Esophagus squamous epithelium (tissue), 5 donors: ENCODE results near the gene SNORC. TPM values are rescaled to one million over a fixed set of nuclear protein-coding genes. Genes with fewer than 3 reads are reported as not detected.

Experiments used
- DNase-seq: peaks from one replicate; lab custom pipeline; 2025; lab: John Stamatoyannopoulos, UW
- H3K27ac ChIP-seq, 4 donors: fragments of 200-600 bp; sonication (generic); one replicate each; pipeline ENCODE4 v1.5.1; 2016 to 2019; ENCODE audit warnings: mild to moderate bottlenecking in 1 of 4
- H3K27me3 ChIP-seq, 4 donors: fragments of 200-600 bp; sonication (generic); 1 replicate in 3 of 4; 2 replicates in 1 of 4; pipeline versions ENCODE4 v1.5.1 to v1.6.0; 2017 to 2021; ENCODE audit warnings: antibody characterized with exemption in 1 of 4
- H3K36me3 ChIP-seq, 3 donors: fragments of 200-600 bp; sonication (generic); one replicate each; pipeline ENCODE4 v1.5.1; 2016 to 2019
- H3K4me1 ChIP-seq, 3 donors: fragments of 200-600 bp; sonication (generic); one replicate each; pipeline ENCODE4 v1.5.1; 2017 to 2019
- H3K4me3 ChIP-seq, 4 donors: fragments of 200-600 bp; sonication (generic); 1 replicate in 3 of 4; 2 replicates in 1 of 4; pipeline ENCODE4 v1.5.1; 2016 to 2019; ENCODE audit warnings: mild to moderate bottlenecking in 2 of 4, moderate library complexity in 1 of 4
- H3K9me3 ChIP-seq, 3 donors: fragments of 200-600 bp; sonication (generic); one replicate each; pipeline ENCODE4 v1.5.1; 2016 to 2019
- CTCF ChIP-seq, 6 experiments: fragments of 450-650 bp in 4 of 6; fragments of 200-600 bp in 2 of 6; sonication (generic) in 2 of 6; IDR thresholded peaks; one replicate each; pipeline ENCODE4 v1.5.1; 2016 to 2019; ENCODE audit warnings: antibody characterized with exemption in 6 of 6, mild to moderate bottlenecking in 4 of 6, moderate library complexity in 4 of 6
- POLR2A ChIP-seq, 4 donors: fragments of 450-650 bp; IDR thresholded peaks; one replicate each; pipeline ENCODE4 v1.6.1; 2017; ENCODE audit warnings: antibody characterized with exemption in 4 of 4, mild to moderate bottlenecking in 4 of 4, moderate library complexity in 3 of 4
- WGBS, 2 donors: methylation state at CpG; one replicate each; pipeline ENCODE4 v1.1.5; 2018; 5-methylcytosine and 5-hydroxymethylcytosine counted together
- intact Hi-C: fragments of 100-400 bp; cut with DNase I; formaldehyde crosslinking; loops from one replicate; pipeline ENCODE4 v1.15.0; 2022
- total RNA-seq, 4 donors: library from RNA; depleted of rRNA; stranded (reverse); fragments of >200 nt; gene quantifications; one replicate each; pipeline ENCODE4 v1.1.0, GENCODE V29; 2016
- donor health status: DM: yes; HTN: yes; CAD: no.

Gene SNORC
- total RNA-seq, 4 donors from 2014 or later = 0.26 to 0.83 (median 0.66) TPM

GRCh38 chr2:232888099-232888836 lies 18.2 kb downstream of the SNORC start:
- peaks cover 4 to 40% (median 6%) of the 10 kb centered on the region in 3 donors for H3K4me1 ChIP-seq
- no peak overlapping the region for H3K4me3 ChIP-seq
- H3K27ac ChIP-seq = no peak overlapping the region
- WGBS, 2 donors = 87 to 95% methylated on average over 21 of the region's 21 CpGs
- no peaks in the 10 kb centered on the region for H3K36me3 ChIP-seq
- no peak for TF ChIP-seq POLR2A (IDR thresholded peaks at IDR 0.05)
- no peak for TF ChIP-seq CTCF (IDR thresholded peaks at IDR 0.05)
- peaks cover 0 to 32% (median 0%) of the 10 kb centered on the region in 4 donors for H3K27me3 ChIP-seq
- no peak for DNase-seq
- intact Hi-C loops = no loop called here
- H3K9me3 ChIP-seq = no peaks in the 10 kb centered on the region

- no peak for DNase-seq
- Histone ChIP-seq H3K4me1 (peaks cover 4 to 40% (median 6%) of the 10 kb centered on the region in 3 donors), H3K36me3 (no peaks in the 10 kb centered on the region), H3K27ac (no peak overlapping the region), H3K9me3 (no peaks in the 10 kb centered on the region), H3K27me3 (peaks cover 0 to 37% (median 0%) of the 10 kb centered on the region in 4 donors), H3K4me3 (no peak overlapping the region)
- no peak for TF ChIP-seq POLR2A (IDR thresholded peaks at IDR 0.05)
- intact Hi-C loops = no loop called here
- 84 to 87% methylated on average over 13 to 14 of the region's 14 CpGs for WGBS, 2 donors
These were observed 18.9 kb downstream of the SNORC start for GRCh38 chr2:232888839-232889529.

- WGBS, 2 donors = 90 to 94% methylated on average over 3 of the region's 5 CpGs
- H3K27me3 ChIP-seq = peaks cover 0 to 32% (median 0%) of the 10 kb centered on the region in 4 donors
These were observed 19.9 kb downstream of the SNORC start for GRCh38 chr2:232889876-232890401.

GRCh38 chr2:232890536-232890895 lies 20.5 kb downstream of the SNORC start:
- 87% methylated on average over 11 of the region's 11 CpGs for WGBS, 2 donors
- Histone ChIP-seq H3K4me3 (no peak overlapping the region), H3K27ac (no peak overlapping the region), H3K36me3 (no peaks in the 10 kb centered on the region), H3K27me3 (peaks cover 0 to 27% (median 0%) of the 10 kb centered on the region in 4 donors), H3K4me1 (peaks cover 3 to 31% (median 5%) of the 10 kb centered on the region in 3 donors), H3K9me3 (no peaks in the 10 kb centered on the region)
- intact Hi-C loops = no loop called here
- DNase-seq = no peak
- TF ChIP-seq CTCF (IDR thresholded peaks at IDR 0.05) = no peak
- TF ChIP-seq POLR2A (IDR thresholded peaks at IDR 0.05) = no peak

More at GRCh38 chr2:232889876-232890401, 19.9 kb downstream of the SNORC start:
- DNase-seq = no peak
- peaks cover 4 to 37% (median 6%) of the 10 kb centered on the region in 3 donors for H3K4me1 ChIP-seq
- intact Hi-C loops = no loop called here
- no peaks in the 10 kb centered on the region for H3K9me3 ChIP-seq
- H3K4me3 ChIP-seq = no peak overlapping the region
- no peaks in the 10 kb centered on the region for H3K36me3 ChIP-seq
- TF ChIP-seq POLR2A (IDR thresholded peaks at IDR 0.05) = no peak
- TF ChIP-seq CTCF (IDR thresholded peaks at IDR 0.05) = no peak
- no peak overlapping the region for H3K27ac ChIP-seq

GRCh38 chr2:232890896-232891601 lies 21.0 kb downstream of the SNORC start:
- H3K4me3 ChIP-seq = peak overlapping the region in 2 of 4 donors; percentile 13 to 36
- H3K9me3 ChIP-seq = no peaks in the 10 kb centered on the region
- TF ChIP-seq POLR2A (IDR thresholded peaks at IDR 0.05) (no peak), CTCF (IDR thresholded peaks at IDR 0.05) (no peak)
- peaks cover 0 to 24% (median 0%) of the 10 kb centered on the region in 4 donors for H3K27me3 ChIP-seq
- no peaks in the 10 kb centered on the region for H3K36me3 ChIP-seq
- WGBS, 2 donors = 31 to 33% methylated on average over 11 to 12 of the region's 23 CpGs
- H3K27ac ChIP-seq = no peak overlapping the region
- H3K4me1 ChIP-seq = peaks cover 0 to 26% (median 0%) of the 10 kb centered on the region in 3 donors
- intact Hi-C loops = no loop called here
- DNase-seq = no peak
